HG02623 (cell line): ENCODE data around the gene SLMAP.
"Not testable (repeated sequence)": the region's sequence is repeated elsewhere in the genome, so short reads cannot be mapped to it uniquely, and the experiment has no call there.

ENCODE experiments used
- ATAC-seq: cut with Tn5 transposase; IDR thresholded peaks from one replicate; pipeline ENCODE4 v1.9.1; 2021; ENCODE audit warnings: moderate library complexity; ENCODE audit not compliant: unreplicated experiment

The SLMAP gene

DNA sequence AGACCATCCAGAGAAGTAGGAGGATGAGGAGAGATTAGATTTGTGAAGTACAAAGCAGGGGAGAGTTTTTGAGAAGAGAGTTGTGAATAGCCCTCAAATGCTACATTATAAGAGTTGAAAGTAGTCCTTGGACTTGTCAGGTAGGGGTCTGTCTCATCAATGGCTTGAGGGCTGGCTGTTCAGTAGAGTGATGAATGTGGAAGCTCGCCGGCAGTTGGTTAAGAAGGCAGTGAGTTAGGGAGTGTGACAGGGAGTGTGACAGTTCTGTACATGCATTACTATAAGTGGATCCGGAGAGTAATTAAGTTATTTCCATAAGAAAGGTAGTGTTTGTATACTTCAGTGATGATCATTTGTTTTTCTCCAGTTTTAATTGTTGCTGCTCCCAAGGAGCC, 32.5 kb downstream of the SLMAP start:
- no peak for ATAC-seq

GRCh38 chr3:57791245-57791644, 35.1 kb downstream of the SLMAP start:
- no peak for ATAC-seq

DNA sequence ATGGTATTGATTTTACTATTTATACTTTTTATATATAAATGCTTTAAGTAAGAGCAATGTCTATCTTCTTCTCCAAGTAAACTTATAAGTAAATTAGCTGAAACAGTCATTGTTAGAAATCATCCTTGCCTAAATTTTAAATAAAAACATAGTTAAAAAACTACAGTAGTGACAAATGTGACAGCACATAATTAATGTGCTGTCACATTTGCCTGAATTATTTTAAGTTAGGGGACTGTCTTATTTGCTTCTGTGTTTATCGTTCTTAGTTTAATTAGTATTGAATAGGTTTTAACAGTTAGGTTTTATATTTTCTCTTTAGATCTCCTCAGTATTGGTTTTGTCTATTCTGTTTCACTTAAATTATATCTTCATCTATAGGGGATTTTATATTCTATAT, 36.1 kb downstream of the SLMAP start:
- no peak for ATAC-seq

DNA sequence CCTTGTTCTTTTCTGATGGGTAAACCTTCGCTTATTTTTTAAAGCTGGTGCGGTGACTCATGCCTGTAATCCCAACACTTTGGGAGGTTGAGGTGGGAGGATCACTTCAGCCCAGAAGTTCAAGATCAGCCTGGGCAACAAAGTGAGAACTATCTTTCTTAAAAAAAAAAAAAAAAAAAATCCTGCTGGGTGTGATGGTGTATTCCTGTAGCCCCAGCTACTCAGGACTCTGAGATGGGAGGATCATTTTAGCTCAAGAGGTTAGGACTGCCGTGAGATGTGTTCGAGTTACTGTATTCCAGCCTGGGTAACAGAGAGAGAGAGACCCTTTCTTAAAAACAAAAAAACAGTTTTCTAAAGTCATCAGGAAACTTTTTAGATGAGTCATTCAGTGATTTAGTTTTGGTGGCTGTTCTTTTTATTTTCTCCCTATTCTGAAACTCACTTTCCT, 37.7 kb downstream of the SLMAP start:
- ATAC-seq = no peak

- no peak for ATAC-seq
These were observed 38.4 kb downstream of the SLMAP start for GRCh38 chr3:57794501-57794900.

GRCh38 chr3:57794951-57795350, 38.8 kb downstream of the SLMAP start:
- no peak for ATAC-seq

- ATAC-seq = no peak
These were observed 40.2 kb downstream of the SLMAP start for GRCh38 chr3:57796261-57796660.

GRCh38 chr3:57797701-57798487, 41.8 kb downstream of the SLMAP start:
- no peak for ATAC-seq

- ATAC-seq = no peak
These were observed 47.6 kb downstream of the SLMAP start for GRCh38 chr3:57803647-57804081.

DNA sequence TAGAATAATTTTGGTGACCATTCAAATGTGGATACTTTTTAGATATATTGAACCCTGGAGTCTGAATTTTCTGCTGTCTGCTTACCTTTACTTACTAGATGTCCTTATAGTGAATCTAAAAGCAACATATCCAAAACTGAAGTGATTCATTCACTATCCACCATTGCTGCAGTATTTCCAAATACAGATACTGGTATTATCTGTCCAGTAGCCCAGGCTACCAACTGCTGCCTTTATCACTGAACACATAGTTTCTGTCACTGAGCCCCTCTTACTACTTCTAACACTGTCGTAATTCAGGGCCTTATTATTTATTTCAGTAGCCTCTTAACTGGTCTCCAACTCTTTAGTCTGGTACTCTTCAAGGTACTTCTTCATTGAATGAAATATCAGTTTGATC, 49.2 kb downstream of the SLMAP start:
- no peak for ATAC-seq

- no peak for ATAC-seq
These were observed 49.6 kb downstream of the SLMAP start for GRCh38 chr3:57805674-57806073.

DNA sequence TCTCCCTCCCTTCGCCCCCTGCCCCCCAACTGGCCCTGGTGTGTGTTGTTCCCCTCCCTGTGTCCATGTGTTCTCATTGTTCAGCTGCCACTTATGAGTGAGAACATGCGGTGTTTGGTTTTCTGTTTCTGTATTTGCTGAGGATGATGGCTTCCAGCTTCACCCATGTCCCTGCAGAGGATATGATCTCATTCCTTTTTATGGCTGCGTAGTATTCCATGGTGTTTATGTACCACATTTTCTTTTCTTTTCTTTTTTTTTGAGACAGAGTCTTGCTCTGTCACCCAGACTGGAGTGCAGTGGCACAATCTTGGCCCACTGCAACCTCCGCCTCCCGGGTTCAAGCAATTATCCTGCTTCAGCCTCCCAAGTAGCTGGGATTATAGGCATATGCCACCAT, 50.1 kb downstream of the SLMAP start:
- ATAC-seq = not testable (repeated sequence)

DNA sequence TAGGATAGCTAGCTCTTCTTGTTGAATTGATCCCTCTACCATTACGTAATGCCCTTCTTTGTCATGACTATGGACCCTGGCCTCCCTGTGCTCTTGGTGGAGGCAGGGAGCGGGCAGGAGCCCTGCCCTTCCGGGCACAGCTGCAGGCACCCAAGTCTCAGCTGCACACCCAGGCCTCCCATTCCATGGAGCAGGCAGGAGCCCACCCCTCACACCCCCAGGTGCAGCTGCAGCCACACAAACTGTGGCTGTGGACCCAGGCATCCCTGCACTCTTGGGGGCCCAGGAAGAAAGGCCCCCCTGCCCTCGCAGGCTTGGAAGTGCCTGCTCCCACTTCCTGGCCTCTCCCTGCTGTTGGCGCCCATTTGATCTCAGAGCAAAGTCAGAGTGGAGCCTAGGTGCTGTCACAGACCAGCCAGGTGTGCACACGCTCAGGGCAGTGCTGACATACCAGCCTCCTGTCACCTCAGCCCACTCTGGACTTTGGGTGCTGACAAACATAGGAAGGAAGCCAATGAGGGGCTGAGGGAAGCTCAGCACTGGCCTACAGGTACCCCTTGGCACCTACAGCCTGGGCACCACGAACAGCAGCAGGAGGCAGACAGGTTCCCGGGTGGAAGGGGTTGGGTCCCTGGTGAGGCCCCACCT, 53.0 kb downstream of the SLMAP start:
- no peak for ATAC-seq

DNA sequence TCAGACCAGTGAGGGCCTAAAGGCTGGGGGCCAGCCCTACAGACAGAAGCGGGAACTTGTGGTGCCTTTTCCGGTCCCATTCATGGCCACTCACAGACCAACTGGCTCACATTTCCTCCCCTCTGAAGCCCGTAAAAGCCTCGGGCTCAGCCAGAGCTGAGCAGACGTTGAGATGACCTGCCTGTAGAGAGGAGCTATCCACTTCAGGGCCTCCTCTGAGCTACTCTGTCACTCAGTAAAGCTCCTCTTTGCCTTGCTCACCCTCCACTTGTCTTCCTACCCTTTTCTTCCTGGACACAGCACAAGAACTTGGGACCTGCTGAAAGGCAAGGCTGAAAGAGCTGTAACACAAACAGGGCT, 53.5 kb downstream of the SLMAP start:
- ATAC-seq = no peak

DNA sequence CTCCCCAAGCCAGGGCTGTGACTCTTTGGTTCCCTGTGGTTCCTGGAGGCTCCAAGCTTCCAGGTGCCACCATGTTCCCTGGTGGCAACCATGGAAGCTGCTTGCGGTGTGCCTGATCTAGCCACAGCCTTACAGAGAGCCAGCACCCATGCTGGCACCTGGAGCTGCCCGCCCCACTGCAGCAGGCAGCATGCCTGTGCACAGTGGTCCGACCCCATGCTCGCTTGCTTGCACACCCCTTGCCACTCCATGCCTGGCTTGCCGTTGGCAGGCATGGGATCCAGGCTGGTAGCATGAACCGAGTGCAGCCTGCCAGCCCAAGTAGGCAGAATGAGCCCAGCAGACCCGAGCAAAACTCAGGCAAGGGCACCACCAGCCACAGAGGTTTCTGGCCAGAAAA, 53.9 kb downstream of the SLMAP start:
- ATAC-seq = no peak

DNA sequence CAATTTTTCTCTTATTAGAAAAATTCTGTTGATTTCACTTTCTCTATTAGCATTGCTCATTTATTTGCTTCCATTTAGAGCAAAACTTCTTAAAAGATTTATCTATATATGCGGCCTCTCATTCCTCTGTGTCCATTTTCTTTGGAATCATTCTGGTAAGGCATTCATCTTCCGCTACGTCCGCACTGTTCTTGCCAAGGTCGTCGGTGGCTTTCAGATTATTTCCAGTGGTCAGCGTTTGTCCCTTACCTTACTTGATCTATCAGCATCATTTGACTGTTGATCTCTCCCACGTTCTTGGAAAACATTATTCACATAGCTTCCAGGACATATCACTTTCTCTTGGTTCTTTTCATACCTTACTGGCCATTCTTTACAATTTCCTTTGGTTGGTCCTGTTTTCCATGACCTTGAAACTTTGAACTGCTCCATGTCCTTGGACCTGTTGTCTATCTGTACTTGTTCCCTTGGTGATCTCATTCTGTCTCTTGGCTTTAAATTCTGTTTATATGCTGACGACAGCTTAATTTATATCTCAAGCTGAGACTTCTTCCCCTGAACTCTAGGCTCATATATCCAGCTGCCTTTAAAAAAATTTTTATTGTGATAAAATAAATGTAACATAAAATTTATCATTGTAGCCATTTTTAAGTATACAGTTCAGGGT, 54.5 kb downstream of the SLMAP start:
- ATAC-seq = no peak

DNA sequence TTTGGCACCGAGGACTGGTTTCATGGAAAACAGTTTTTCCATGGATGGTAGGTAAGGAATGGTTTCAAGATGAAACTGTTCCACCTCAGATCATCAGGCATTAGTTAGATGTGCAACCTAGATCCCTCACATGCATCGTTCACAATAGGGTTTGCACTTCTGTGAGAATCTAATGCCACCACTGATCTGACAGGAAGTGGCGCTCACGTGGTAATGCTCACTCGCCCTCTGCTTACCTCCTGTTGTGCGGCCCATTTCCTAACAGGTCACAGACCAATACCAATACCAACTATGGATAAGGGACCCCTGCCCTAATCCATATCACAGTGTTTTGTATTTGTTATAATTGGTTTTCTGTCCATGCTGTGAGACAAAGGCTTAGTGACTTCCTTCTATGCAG, 58.9 kb downstream of the SLMAP start:
- no peak for ATAC-seq

DNA sequence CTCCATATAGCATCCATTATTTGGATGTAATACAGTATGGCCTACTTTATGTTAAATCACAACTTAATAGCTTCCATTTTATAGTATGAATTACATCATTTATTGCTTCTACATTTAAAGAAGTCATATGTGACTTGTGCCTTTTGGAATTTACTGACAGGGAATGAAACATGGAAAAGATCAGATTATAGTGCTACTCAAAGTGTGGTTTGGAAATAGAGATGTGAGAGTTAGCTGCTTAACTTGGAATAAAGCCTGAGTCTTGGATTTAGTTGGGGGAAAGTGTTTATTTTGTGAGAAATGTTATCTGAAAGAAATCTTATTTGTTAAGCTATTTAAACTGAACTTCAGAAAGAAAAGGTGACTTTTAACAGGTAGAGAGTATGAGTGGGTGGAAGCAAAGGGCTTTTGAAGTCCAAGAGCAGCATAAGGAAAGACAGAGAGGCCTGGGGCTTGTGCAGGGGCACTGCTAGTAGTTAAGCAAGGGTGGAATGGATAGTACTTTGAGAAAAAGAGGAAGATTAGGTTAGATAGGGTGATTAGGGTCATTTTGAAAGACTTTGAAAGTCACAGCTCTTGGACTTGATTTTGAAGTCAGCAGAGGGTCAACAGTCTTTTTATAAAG, 60.5 kb downstream of the SLMAP start:
- no peak for ATAC-seq

GRCh38 chr3:57818772-57819171, 62.7 kb downstream of the SLMAP start:
- ATAC-seq = no peak

GRCh38 chr3:57820479-57820878, 64.4 kb downstream of the SLMAP start:
- no peak for ATAC-seq

GRCh38 chr3:57821765-57822164, 65.7 kb downstream of the SLMAP start:
- ATAC-seq = no peak

DNA sequence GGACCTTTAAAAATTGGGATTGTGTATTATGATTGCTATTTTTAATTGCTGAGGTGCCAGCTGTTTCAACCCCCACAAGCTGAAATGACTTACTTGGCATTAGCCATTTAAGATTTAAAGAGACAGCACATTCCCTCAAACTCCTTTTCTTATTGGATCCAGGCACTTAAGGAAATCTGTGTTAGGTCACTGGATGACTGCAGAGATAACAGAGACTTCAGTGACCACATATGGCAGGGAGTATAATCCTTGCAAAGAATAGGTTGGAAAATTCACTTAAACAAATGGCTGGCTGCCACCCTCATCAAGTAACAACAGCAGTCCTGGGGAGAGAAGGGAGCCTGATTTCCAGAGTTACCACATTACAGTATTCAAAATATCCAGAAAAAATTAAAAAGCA, 66.6 kb downstream of the SLMAP start:
- ATAC-seq = no peak
